ENCODE data around the gene CCDC9. TPM values are rescaled to one million over a fixed set of nuclear protein-coding genes. Genes with fewer than 3 reads are reported as not detected.
"Not testable (repeated sequence)": the region's sequence is repeated elsewhere in the genome, so short reads cannot be mapped to it uniquely, and the experiment has no call there.

Gene CCDC9
- total and polyA plus RNA-seq, 9 donors = 14.8 to 65.7 (median 37.0) TPM

- no peak for TF ChIP-seq EP300 (IDR thresholded peaks at IDR 0.05)
- peak; percentile 70 to 91 (median 78) for TF ChIP-seq CTCF (IDR thresholded peaks at IDR 0.05)
- DNase-seq = no peak
- H3K9me3 ChIP-seq = no peaks in the 10 kb centered on the region
- 13 to 16% (median 15%) methylated on average over 9 of the region's 9 CpGs for WGBS, 3 donors
- H3K27me3 ChIP-seq = no peaks in the 10 kb centered on the region
- no peak overlapping the region for H3K4me3 ChIP-seq
- no peaks in the 10 kb centered on the region for H3K4me1 ChIP-seq (ENCODE audit: insufficient read depth)
- no peak overlapping the region for H3K27ac ChIP-seq
- intact Hi-C loops (cut with DNase I) = no loop called here
- no peaks in the 10 kb centered on the region for H3K36me3 ChIP-seq
Observed at GRCh38 chr19:47284324-47284899, 28.1 kb downstream of the CCDC9 start.

DNA sequence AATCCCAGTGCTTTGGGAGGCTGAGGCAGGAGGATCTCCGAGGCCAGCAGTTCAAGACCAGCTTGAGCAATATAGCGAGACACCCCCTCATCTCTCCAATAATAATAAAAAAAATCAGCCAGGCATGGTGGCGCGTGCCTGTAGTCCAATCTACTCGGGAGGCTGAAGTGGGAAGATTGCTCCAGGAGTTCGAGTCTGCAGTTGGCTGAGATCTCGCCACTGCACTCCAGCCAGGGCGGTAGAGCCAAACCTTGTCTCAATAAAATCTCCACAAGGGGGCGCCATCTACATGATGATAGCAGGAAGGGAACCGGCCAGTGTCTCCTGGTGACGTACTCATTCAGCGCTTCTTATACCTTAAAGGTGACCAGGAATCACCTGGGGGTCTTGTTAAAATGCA lies 39.7 kb downstream of the CCDC9 start:
- intact Hi-C loops (cut with DNase I) = loop anchor here in 2 of 4 donors (10.0 kb wide), 1 partner anchor 129 kb away; no protein-coding TSS in a partner anchor
- H3K27me3 ChIP-seq = no peaks in the 10 kb centered on the region
- no peaks in the 10 kb centered on the region for H3K36me3 ChIP-seq
- H3K9me3 ChIP-seq = no peaks in the 10 kb centered on the region
- no peak overlapping the region for H3K27ac ChIP-seq
- no peaks in the 10 kb centered on the region for H3K4me1 ChIP-seq (ENCODE audit: insufficient read depth)
- H3K4me3 ChIP-seq = no peak overlapping the region
- no peak for TF ChIP-seq POLR2A (IDR thresholded peaks at IDR 0.05)
- peak; percentile 47 to 57 (median 51) for TF ChIP-seq CTCF (IDR thresholded peaks at IDR 0.05)
- WGBS, 3 donors = 21 to 24% (median 23%) methylated on average over 12 of the region's 12 CpGs
- DNase-seq = peak; percentile 59 to 79 (median 66)

GRCh38 chr19:47300867-47301266 lies 44.5 kb downstream of the CCDC9 start:
- H3K4me3 ChIP-seq; H3K27ac ChIP-seq; H3K36me3 ChIP-seq; H3K9me3 ChIP-seq; H3K27me3 ChIP-seq; H3K4me1 ChIP-seq (ENCODE audit: insufficient read depth); DNase-seq: not testable (repeated sequence)
- 90 to 93% (median 91%) methylated on average over 14 of the region's 14 CpGs for WGBS, 3 donors
- intact Hi-C loops (cut with DNase I) = loop anchor here in 2 of 4 donors (10.0 kb wide), 2 partner anchors 104 to 114 kb away; partner anchors contain the start of gene MEIS3 (in 1 of the 2)

DNA sequence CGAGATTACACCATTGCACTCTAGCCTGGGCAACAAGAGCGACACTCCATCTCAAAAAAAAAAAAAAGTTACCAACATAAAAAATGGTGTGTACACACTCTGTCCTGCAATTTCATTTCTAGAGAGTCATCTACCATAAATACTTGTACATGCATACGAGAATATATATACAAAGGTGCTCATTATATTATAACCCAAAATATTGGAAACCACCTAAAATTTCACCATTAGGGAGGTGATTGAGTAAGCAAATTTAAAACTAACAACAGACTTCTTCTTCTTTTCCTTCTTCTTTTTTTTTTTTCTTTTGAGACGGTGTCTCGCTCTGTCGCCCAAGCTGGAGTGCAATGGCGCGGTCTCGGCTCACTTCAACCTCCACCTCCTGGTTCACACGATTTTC lies 45.9 kb downstream of the CCDC9 start:
- intact Hi-C loops (cut with DNase I) = loop anchor here in 2 of 4 donors (10.0 kb wide), 2 partner anchors 103 to 113 kb away; partner anchors contain the start of gene MEIS3 (in 1 of the 2)
- Histone ChIP-seq H3K27me3 (no peaks in the 10 kb centered on the region), H3K9me3 (no peaks in the 10 kb centered on the region), H3K4me1 (ENCODE audit: insufficient read depth) (no peaks in the 10 kb centered on the region), H3K27ac (no peak overlapping the region), H3K36me3 (no peaks in the 10 kb centered on the region), H3K4me3 (no peak overlapping the region)
- DNase-seq = no peak
- TF ChIP-seq CTCF (IDR thresholded peaks at IDR 0.05) = no peak
- TF ChIP-seq EP300 (IDR thresholded peaks at IDR 0.05) = no peak
- WGBS, 3 donors = 94 to 96% (median 94%) methylated on average over 10 of the region's 10 CpGs

DNA sequence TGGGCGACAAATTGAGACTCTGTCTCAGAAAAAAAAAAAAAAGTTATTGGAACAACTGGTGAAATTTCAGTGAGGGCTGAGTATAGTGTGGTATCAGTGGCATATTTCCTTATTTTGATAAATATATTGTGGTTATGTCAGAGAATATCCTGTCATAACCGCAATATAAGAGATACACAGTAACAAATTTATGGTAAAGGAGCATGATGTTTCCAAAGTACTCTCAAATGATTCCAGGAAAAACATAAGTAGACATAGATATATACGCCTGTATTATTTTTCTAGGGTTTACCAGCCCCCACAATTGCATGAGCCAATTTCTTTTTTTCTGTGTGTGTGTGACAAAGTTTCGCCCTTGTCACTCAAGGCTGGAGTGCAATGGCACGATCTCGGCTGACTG lies 47.6 kb downstream of the CCDC9 start:
- no peak for DNase-seq
- Histone ChIP-seq H3K9me3 (no peaks in the 10 kb centered on the region), H3K27me3 (no peaks in the 10 kb centered on the region), H3K4me3 (no peak overlapping the region), H3K4me1 (ENCODE audit: insufficient read depth) (no peaks in the 10 kb centered on the region), H3K36me3 (no peaks in the 10 kb centered on the region), H3K27ac (no peak overlapping the region)
- WGBS, 3 donors = 79 to 92% (median 86%) methylated on average over 6 of the region's 6 CpGs
- TF ChIP-seq POLR2A (IDR thresholded peaks at IDR 0.05) (no peak), EP300 (IDR thresholded peaks at IDR 0.05) (no peak), CTCF (IDR thresholded peaks at IDR 0.05) (no peak)
- intact Hi-C loops (cut with DNase I) = loop anchor here in 2 of 4 donors (10.0 kb wide), 2 partner anchors 101 to 111 kb away; partner anchors contain the start of gene MEIS3 (in 1 of the 2)
